Endodermal cell (in vitro differentiated cells): ENCODE data around the gene TAC3. TPM values are rescaled to one million over a fixed set of nuclear protein-coding genes. Genes with fewer than 3 reads are reported as not detected.
A peak's percentile ranks its signal among the peaks of the same experiment; 100 is the strongest.

Experiments used
- DNase-seq: peaks from one replicate; pipeline ENCODE4 v3.0.0-alpha.2; 2017
- H3K27ac ChIP-seq: 2 replicates; pipeline ENCODE4 v1.5.1; 2013; ENCODE audit warnings: mild to moderate bottlenecking, low read depth, low read length, moderate library complexity
- H3K27me3 ChIP-seq: 2 replicates; pipeline ENCODE4 v1.6.1; 2013; ENCODE audit warnings: mild to moderate bottlenecking, low read length, moderate library complexity; ENCODE audit not compliant: insufficient read depth, control insufficient read depth, poor library complexity, severe bottlenecking
- H3K36me3 ChIP-seq: 2 replicates; pipeline ENCODE4 v1.7.0; 2013; ENCODE audit warnings: mild to moderate bottlenecking, low read length, moderate library complexity; ENCODE audit not compliant: control insufficient read depth, insufficient read depth
- H3K4me1 ChIP-seq: one replicate; pipeline ENCODE4 v1.7.0; 2013; ENCODE audit warnings: low read length; ENCODE audit not compliant: control insufficient read depth, insufficient read depth
- H3K4me3 ChIP-seq: 2 replicates; pipeline ENCODE4 v1.5.1; 2013; ENCODE audit warnings: mild to moderate bottlenecking, low read length, moderate library complexity
- H3K9ac ChIP-seq: 2 replicates; pipeline ENCODE4 v1.6.1; 2013; ENCODE audit warnings: mild to moderate bottlenecking, low read length, moderate library complexity; ENCODE audit not compliant: poor library complexity, severe bottlenecking; ENCODE audit errors: extremely low read depth
- H3K9me3 ChIP-seq: 2 replicates; pipeline ENCODE4 v1.6.1; 2013; ENCODE audit warnings: mild to moderate bottlenecking, low read length, moderate library complexity; ENCODE audit not compliant: control insufficient read depth
- H3K27ac Mint-ChIP-seq: 2 replicates; pipeline ENCODE4 v1.8.0; 2020; ENCODE audit warnings: mixed read lengths
- H3K27me3 Mint-ChIP-seq: 2 replicates; pipeline ENCODE4 v1.8.0; 2021; ENCODE audit warnings: mild to moderate bottlenecking, mixed read lengths; ENCODE audit not compliant: insufficient read depth
- H3K36me3 Mint-ChIP-seq: 2 replicates; pipeline ENCODE4 v1.8.0; 2020; ENCODE audit warnings: low read depth, mixed read lengths
- H3K4me1 Mint-ChIP-seq: 2 replicates; pipeline ENCODE4 v1.8.0; 2020; ENCODE audit warnings: mixed read lengths
- H3K4me3 Mint-ChIP-seq: 2 replicates; pipeline ENCODE4 v1.8.0; 2020; ENCODE audit warnings: mild to moderate bottlenecking, moderate library complexity, mixed read lengths
- H3K9me3 Mint-ChIP-seq: 2 replicates; pipeline ENCODE4 v1.8.0; 2020; ENCODE audit warnings: mild to moderate bottlenecking, mixed read lengths
- WGBS, 2 experiments: methylation state at CpG; one replicate each; pipeline versions ENCODE4 v1.1.5 to v1.1.7; 2013; ENCODE audit warnings: missing lambda C conversion rate in 2 of 2, mixed read lengths in 1 of 2; ENCODE audit not compliant: insufficient coverage in 1 of 2, insufficient read length in 1 of 2; 5-methylcytosine and 5-hydroxymethylcytosine counted together
- total RNA-seq, 2 donors: library from RNA; stranded (reverse); fragmentation: NEBNext Ultra II Directional in 1 of 2; extraction: Animal tissue kit (Norgen Biotek cat#: 25700) in 1 of 2; gene quantifications; 2 replicates in 1 of 2; 3 replicates in 1 of 2; pipeline ENCODE4 v1.2.1, GENCODE V29; 2021
- TF ChIP-seq, protein P1 (sequence below): fragments of 200-600 bp; sonication (generic); conservative IDR thresholded peaks from 2 replicates; pipeline ENCODE4 v1.5.0; 2021; ENCODE audit warnings: antibody characterized with exemption, mild to moderate bottlenecking

Gene TAC3
- total RNA-seq, 2 donors from 2014 or later = 1.8 to 5.4 TPM

DNA sequence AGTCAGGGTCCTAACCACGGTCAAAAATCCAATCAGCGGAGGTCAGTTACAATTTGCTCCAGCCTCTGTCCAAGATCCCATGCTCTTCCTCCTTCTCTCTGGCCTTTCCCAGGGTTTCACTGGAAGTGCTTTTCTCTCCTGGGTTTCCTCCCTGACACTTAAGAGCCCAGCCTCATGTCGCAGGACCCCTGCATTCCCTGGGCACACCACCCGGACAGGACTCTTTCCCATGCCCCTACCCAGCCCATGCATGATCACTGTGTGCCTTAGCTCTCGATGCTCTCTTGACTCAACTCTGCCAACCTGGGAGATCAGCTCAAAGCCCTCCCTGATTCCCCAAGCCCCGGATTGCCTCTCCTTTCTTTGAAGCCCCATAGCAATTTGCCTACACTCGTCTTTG is 15.5 kb upstream of the TAC3 start:
- H3K4me3 Mint-ChIP-seq = no peak overlapping the region
- no peaks in the 10 kb centered on the region for H3K36me3 Mint-ChIP-seq
- Histone ChIP-seq H3K9ac (no peak overlapping the region), H3K27me3 (no peaks in the 10 kb centered on the region), H3K27ac (no peak overlapping the region), H3K4me3 (no peak overlapping the region), H3K9me3 (no peaks in the 10 kb centered on the region), H3K4me1 (no peaks in the 10 kb centered on the region), H3K36me3 (no peaks in the 10 kb centered on the region)
- peaks cover 13% of the 10 kb centered on the region for H3K4me1 Mint-ChIP-seq
- H3K27me3 Mint-ChIP-seq = peaks cover 2% of the 10 kb centered on the region
- H3K9me3 Mint-ChIP-seq = no peaks in the 10 kb centered on the region
- no peak overlapping the region for H3K27ac Mint-ChIP-seq
- 85 to 90% methylated on average over 6 to 7 of the region's 7 CpGs for WGBS, 2 experiments
- no peak for DNase-seq
- TF ChIP-seq, protein P1, sequence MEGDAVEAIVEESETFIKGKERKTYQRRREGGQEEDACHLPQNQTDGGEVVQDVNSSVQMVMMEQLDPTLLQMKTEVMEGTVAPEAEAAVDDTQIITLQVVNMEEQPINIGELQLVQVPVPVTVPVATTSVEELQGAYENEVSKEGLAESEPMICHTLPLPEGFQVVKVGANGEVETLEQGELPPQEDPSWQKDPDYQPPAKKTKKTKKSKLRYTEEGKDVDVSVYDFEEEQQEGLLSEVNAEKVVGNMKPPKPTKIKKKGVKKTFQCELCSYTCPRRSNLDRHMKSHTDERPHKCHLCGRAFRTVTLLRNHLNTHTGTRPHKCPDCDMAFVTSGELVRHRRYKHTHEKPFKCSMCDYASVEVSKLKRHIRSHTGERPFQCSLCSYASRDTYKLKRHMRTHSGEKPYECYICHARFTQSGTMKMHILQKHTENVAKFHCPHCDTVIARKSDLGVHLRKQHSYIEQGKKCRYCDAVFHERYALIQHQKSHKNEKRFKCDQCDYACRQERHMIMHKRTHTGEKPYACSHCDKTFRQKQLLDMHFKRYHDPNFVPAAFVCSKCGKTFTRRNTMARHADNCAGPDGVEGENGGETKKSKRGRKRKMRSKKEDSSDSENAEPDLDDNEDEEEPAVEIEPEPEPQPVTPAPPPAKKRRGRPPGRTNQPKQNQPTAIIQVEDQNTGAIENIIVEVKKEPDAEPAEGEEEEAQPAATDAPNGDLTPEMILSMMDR = no peak

DNA sequence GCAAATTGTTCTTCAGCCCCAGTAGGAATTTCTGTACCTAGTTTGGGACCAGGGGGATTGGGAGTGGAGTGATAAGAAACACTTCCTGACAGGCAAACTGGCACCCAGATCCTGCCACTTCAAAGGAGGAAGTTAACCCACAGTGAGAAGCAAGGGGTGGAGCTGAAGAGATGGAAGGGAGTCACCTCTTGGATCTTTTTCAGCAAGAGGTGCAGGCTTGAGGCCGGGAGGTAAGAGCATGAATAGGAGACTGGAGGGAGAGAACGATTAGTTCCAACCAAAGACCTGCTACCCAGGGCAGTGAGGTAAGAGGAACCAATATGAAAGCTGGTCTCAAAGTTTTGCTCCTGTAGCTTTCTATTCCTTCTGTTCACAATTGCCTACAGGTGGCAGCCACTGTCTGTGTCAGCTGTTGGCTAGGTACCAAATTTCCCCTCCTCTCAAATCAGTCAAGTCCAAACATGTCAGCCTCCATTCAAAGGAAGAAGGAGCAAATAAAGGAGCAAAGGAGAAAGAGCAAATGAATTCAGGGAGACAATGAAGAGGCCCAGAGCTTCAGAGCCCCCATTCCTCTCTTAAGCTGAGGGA is 14.9 kb upstream of the TAC3 start:
- no peak overlapping the region for H3K4me3 ChIP-seq
- no peak for DNase-seq
- H3K27me3 Mint-ChIP-seq = peaks cover 6% of the 10 kb centered on the region
- no peak overlapping the region for H3K27ac Mint-ChIP-seq
- H3K9me3 Mint-ChIP-seq = no peaks in the 10 kb centered on the region
- no peaks in the 10 kb centered on the region for H3K36me3 ChIP-seq
- no peaks in the 10 kb centered on the region for H3K27me3 ChIP-seq
- H3K4me1 ChIP-seq = no peaks in the 10 kb centered on the region
- 33 to 51% methylated on average over 2 of the region's 2 CpGs for WGBS, 2 experiments
- TF ChIP-seq, protein P1 = peak; percentile 57
- H3K36me3 Mint-ChIP-seq = no peaks in the 10 kb centered on the region
- no peak overlapping the region for H3K27ac ChIP-seq
- H3K9ac ChIP-seq = no peak overlapping the region
- no peak overlapping the region for H3K4me3 Mint-ChIP-seq
- peaks cover 15% of the 10 kb centered on the region for H3K4me1 Mint-ChIP-seq
- H3K9me3 ChIP-seq = no peaks in the 10 kb centered on the region

DNA sequence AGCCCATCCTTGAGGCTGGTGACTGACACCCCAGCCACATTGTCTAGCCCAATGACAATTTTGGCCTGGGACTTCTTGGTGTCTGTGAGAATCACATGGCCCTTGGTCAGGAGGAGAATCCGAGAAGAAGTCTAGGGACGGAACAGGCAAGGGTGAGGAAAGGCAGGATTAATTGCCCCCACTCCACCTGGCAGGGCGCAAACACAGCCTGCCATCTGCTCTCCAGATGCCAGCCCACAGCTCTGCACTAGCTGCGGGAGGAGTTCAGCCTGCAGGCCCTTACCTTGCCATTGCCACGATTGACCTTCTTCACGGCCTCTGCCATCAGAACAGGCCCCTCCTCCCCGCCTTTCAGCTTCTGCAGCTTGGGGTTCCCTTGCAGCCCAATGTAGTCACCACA is 13.1 kb upstream of the TAC3 start:
- Histone ChIP-seq H3K4me3 (no peak overlapping the region), H3K9me3 (no peaks in the 10 kb centered on the region), H3K4me1 (no peaks in the 10 kb centered on the region), H3K27ac (no peak overlapping the region), H3K27me3 (no peaks in the 10 kb centered on the region), H3K9ac (no peak overlapping the region), H3K36me3 (no peaks in the 10 kb centered on the region)
- DNase-seq = no peak
- H3K4me1 Mint-ChIP-seq = peaks cover 15% of the 10 kb centered on the region
- H3K27ac Mint-ChIP-seq = no peak overlapping the region
- WGBS, 2 experiments = 88 to 95% methylated on average over 3 to 7 of the region's 7 CpGs
- peaks cover 6% of the 10 kb centered on the region for H3K27me3 Mint-ChIP-seq
- H3K36me3 Mint-ChIP-seq = no peaks in the 10 kb centered on the region
- H3K4me3 Mint-ChIP-seq = no peak overlapping the region
- H3K9me3 Mint-ChIP-seq = no peaks in the 10 kb centered on the region
- TF ChIP-seq, protein P1 = no peak
